Measurements from ENCODE around the gene SUSD2. TPM values are rescaled to one million over a fixed set of nuclear protein-coding genes. Genes with fewer than 3 reads are reported as not detected.

Gene SUSD2
- total RNA-seq, 1 experiment from 2014 or later = 0.26 TPM

DNA sequence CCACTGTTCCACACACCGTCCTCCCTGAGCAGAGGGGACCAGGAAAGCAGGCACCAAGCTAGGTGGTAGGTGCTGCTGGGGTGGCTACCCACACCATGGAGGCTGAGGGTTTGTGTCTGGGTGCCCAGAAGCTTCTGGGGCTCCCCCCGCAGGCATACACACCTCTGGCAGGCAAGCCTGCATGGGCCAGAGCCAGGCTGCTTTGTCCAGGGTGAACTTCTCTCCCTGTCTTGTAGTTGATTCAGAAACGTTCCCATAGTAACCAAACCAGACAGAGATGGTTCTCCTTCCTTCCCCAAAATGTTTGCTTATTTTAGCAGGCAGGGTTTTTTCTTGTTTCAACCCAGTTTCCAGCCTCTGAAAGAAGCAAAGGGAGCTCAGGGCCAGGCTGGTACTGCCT lies 40.9 kb upstream of the SUSD2 start:
- H3K9me3 ChIP-seq (ENCODE audit: low read length) = no peaks in the 10 kb centered on the region
- H3K79me2 ChIP-seq (ENCODE audit: low read length) = no peaks in the 10 kb centered on the region
- no peak overlapping the region for H2AFZ ChIP-seq (ENCODE audit: low read length)
- no peaks in the 10 kb centered on the region for H3K36me3 ChIP-seq (ENCODE audit: insufficient read depth, low read length)
- no peaks in the 10 kb centered on the region for H4K20me1 ChIP-seq (ENCODE audit: insufficient read depth, low read depth, low read length)
- no peaks in the 10 kb centered on the region for H3K27me3 ChIP-seq (ENCODE audit: low read length)
- H3K4me1 ChIP-seq (ENCODE audit: low read length) = peaks cover 34% of the 10 kb centered on the region
- DNase-seq = no peak
- H3K27ac ChIP-seq (ENCODE audit: low read length) = peak overlapping the region; percentile 19; the same call in 1 of the 2 replicates
- no peak overlapping the region; the same call in 1 of the 2 replicates for H3K9ac ChIP-seq (ENCODE audit: low read length)
- H3K9me2 ChIP-seq (replicated peaks; ENCODE audit: insufficient read depth, low read length) = no peaks in the 10 kb centered on the region
- H3K4me2 ChIP-seq (ENCODE audit: low read depth, low read length, poor library complexity, severe bottlenecking) = no peak overlapping the region
- H3K4me3 ChIP-seq (ENCODE audit: low read length) = no peak overlapping the region

- Histone ChIP-seq H3K27ac (ENCODE audit: low read length) (no peak overlapping the region), H2AFZ (ENCODE audit: low read length) (no peak overlapping the region), H3K9ac (ENCODE audit: low read length) (no peak overlapping the region), H3K4me3 (ENCODE audit: low read length) (no peak overlapping the region), H3K9me3 (ENCODE audit: low read length) (no peaks in the 10 kb centered on the region), H3K9me2 (replicated peaks; ENCODE audit: insufficient read depth, low read length) (no peaks in the 10 kb centered on the region), H3K4me1 (ENCODE audit: low read length) (peaks cover 46% of the 10 kb centered on the region), H3K79me2 (ENCODE audit: low read length) (no peaks in the 10 kb centered on the region), H4K20me1 (ENCODE audit: insufficient read depth, low read depth, low read length) (no peaks in the 10 kb centered on the region), H3K4me2 (ENCODE audit: low read depth, low read length, poor library complexity, severe bottlenecking) (no peak overlapping the region), H3K27me3 (ENCODE audit: low read length) (no peaks in the 10 kb centered on the region), H3K36me3 (ENCODE audit: insufficient read depth, low read length) (no peaks in the 10 kb centered on the region)
- no peak for DNase-seq
These were observed 39.7 kb upstream of the SUSD2 start for GRCh38 chr22:24141586-24141985.

- H3K36me3 ChIP-seq (ENCODE audit: insufficient read depth, low read length) = no peaks in the 10 kb centered on the region
- no peaks in the 10 kb centered on the region for H3K9me2 ChIP-seq (replicated peaks; ENCODE audit: insufficient read depth, low read length)
- H3K79me2 ChIP-seq (ENCODE audit: low read length) = no peaks in the 10 kb centered on the region
- no peaks in the 10 kb centered on the region for H4K20me1 ChIP-seq (ENCODE audit: insufficient read depth, low read depth, low read length)
- H2AFZ ChIP-seq (ENCODE audit: low read length) = no peak overlapping the region
- no peak overlapping the region for H3K4me3 ChIP-seq (ENCODE audit: low read length)
- peaks cover 48% of the 10 kb centered on the region for H3K4me1 ChIP-seq (ENCODE audit: low read length)
- H3K9ac ChIP-seq (ENCODE audit: low read length) = no peak overlapping the region
- H3K27me3 ChIP-seq (ENCODE audit: low read length) = no peaks in the 10 kb centered on the region
- no peaks in the 10 kb centered on the region for H3K9me3 ChIP-seq (ENCODE audit: low read length)
- DNase-seq = no peak
- H3K27ac ChIP-seq (ENCODE audit: low read length) = no peak overlapping the region
- no peak overlapping the region for H3K4me2 ChIP-seq (ENCODE audit: low read depth, low read length, poor library complexity, severe bottlenecking)
These were observed 39.0 kb upstream of the SUSD2 start for GRCh38 chr22:24142241-24142640.

DNA sequence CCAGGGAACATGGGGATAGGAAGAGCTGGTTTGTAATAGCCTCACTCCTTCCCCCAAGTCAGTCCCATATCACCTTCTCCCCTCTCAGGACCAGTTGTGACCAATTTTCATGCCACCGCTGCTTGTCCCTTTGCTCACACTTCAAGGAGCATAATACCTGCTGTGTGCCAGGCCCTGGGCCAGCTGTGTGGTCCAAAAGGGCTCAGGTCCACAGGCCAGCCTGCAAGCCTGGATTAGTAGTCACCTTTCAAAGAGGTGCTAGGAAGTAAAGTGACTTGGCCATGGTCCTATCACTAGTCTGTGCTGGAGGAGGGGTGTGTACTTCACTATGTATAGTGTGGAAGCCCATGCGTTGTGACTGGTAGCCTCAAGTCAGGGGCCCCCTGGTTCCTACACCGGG lies 38.5 kb upstream of the SUSD2 start:
- no peaks in the 10 kb centered on the region for H3K36me3 ChIP-seq (ENCODE audit: insufficient read depth, low read length)
- H3K4me1 ChIP-seq (ENCODE audit: low read length) = peaks cover 48% of the 10 kb centered on the region
- no peaks in the 10 kb centered on the region for H3K27me3 ChIP-seq (ENCODE audit: low read length)
- H3K9me3 ChIP-seq (ENCODE audit: low read length) = no peaks in the 10 kb centered on the region
- H4K20me1 ChIP-seq (ENCODE audit: insufficient read depth, low read depth, low read length) = no peaks in the 10 kb centered on the region
- H3K4me3 ChIP-seq (ENCODE audit: low read length) = no peak overlapping the region
- no peaks in the 10 kb centered on the region for H3K79me2 ChIP-seq (ENCODE audit: low read length)
- DNase-seq = no peak
- H2AFZ ChIP-seq (ENCODE audit: low read length) = no peak overlapping the region
- H3K9me2 ChIP-seq (replicated peaks; ENCODE audit: insufficient read depth, low read length) = no peaks in the 10 kb centered on the region
- H3K4me2 ChIP-seq (ENCODE audit: low read depth, low read length, poor library complexity, severe bottlenecking) = no peak overlapping the region
- no peak overlapping the region for H3K9ac ChIP-seq (ENCODE audit: low read length)
- 0 out of 2 replicates have a peak overlapping the region, but pooled peaks have one; percentile 79 for H3K27ac ChIP-seq (ENCODE audit: low read length)

GRCh38 chr22:24144056-24144777 lies 37.1 kb upstream of the SUSD2 start:
- H3K79me2 ChIP-seq (ENCODE audit: low read length) = no peaks in the 10 kb centered on the region
- H3K4me1 ChIP-seq (ENCODE audit: low read length) = peaks cover 48% of the 10 kb centered on the region
- H3K4me2 ChIP-seq (ENCODE audit: low read depth, low read length, poor library complexity, severe bottlenecking) = peak overlapping the region; percentile 47
- no peak overlapping the region; the same call in 1 of the 2 replicates for H3K4me3 ChIP-seq (ENCODE audit: low read length)
- no peaks in the 10 kb centered on the region for H3K9me3 ChIP-seq (ENCODE audit: low read length)
- H3K27ac ChIP-seq (ENCODE audit: low read length) = peak overlapping the region; percentile 79
- no peaks in the 10 kb centered on the region for H3K36me3 ChIP-seq (ENCODE audit: insufficient read depth, low read length)
- no peaks in the 10 kb centered on the region for H3K27me3 ChIP-seq (ENCODE audit: low read length)
- no peaks in the 10 kb centered on the region for H3K9me2 ChIP-seq (replicated peaks; ENCODE audit: insufficient read depth, low read length)
- H2AFZ ChIP-seq (ENCODE audit: low read length) = no peak overlapping the region
- DNase-seq = no peak
- peak overlapping the region; percentile 49 for H3K9ac ChIP-seq (ENCODE audit: low read length)
- H4K20me1 ChIP-seq (ENCODE audit: insufficient read depth, low read depth, low read length) = no peaks in the 10 kb centered on the region

DNA sequence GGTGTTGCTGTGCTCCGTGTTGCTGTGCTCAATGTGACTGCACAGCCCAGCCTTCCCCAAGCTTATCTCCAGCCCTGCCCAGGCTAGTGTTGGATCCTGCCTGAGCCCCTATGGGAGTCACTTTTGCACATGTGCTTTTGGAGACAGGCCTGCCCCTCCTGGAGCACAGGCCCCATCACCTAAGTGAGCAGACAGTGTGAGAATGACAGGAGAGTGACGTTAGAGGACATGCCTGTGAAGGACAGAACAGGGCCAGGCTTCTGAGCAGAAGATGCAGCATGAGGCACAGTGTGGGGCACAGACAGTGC lies 36.6 kb upstream of the SUSD2 start:
- Histone ChIP-seq H3K79me2 (ENCODE audit: low read length) (no peaks in the 10 kb centered on the region), H3K9me3 (ENCODE audit: low read length) (no peaks in the 10 kb centered on the region), H3K9me2 (replicated peaks; ENCODE audit: insufficient read depth, low read length) (no peaks in the 10 kb centered on the region), H2AFZ (ENCODE audit: low read length) (no peak overlapping the region), H3K4me3 (ENCODE audit: low read length) (no peak overlapping the region), H4K20me1 (ENCODE audit: insufficient read depth, low read depth, low read length) (no peaks in the 10 kb centered on the region), H3K27ac (ENCODE audit: low read length) (peak overlapping the region; percentile 79), H3K27me3 (ENCODE audit: low read length) (no peaks in the 10 kb centered on the region), H3K4me2 (ENCODE audit: low read depth, low read length, poor library complexity, severe bottlenecking) (peak overlapping the region; percentile 47), H3K9ac (ENCODE audit: low read length) (peak overlapping the region; percentile 49), H3K4me1 (ENCODE audit: low read length) (peaks cover 48% of the 10 kb centered on the region), H3K36me3 (ENCODE audit: insufficient read depth, low read length) (no peaks in the 10 kb centered on the region)
- no peak for DNase-seq

GRCh38 chr22:24145446-24146193 lies 35.7 kb upstream of the SUSD2 start:
- Histone ChIP-seq H2AFZ (ENCODE audit: low read length) (no peak overlapping the region), H3K79me2 (ENCODE audit: low read length) (no peaks in the 10 kb centered on the region), H3K9ac (ENCODE audit: low read length) (peak overlapping the region; percentile 40), H4K20me1 (ENCODE audit: insufficient read depth, low read depth, low read length) (no peaks in the 10 kb centered on the region), H3K27ac (ENCODE audit: low read length) (peak overlapping the region; percentile 79), H3K27me3 (ENCODE audit: low read length) (no peaks in the 10 kb centered on the region), H3K4me3 (ENCODE audit: low read length) (no peak overlapping the region), H3K9me3 (ENCODE audit: low read length) (no peaks in the 10 kb centered on the region), H3K4me2 (ENCODE audit: low read depth, low read length, poor library complexity, severe bottlenecking) (peak overlapping the region; percentile 37), H3K4me1 (ENCODE audit: low read length) (peaks cover 39% of the 10 kb centered on the region), H3K36me3 (ENCODE audit: insufficient read depth, low read length) (no peaks in the 10 kb centered on the region), H3K9me2 (replicated peaks; ENCODE audit: insufficient read depth, low read length) (no peaks in the 10 kb centered on the region)
- no peak for DNase-seq

DNA sequence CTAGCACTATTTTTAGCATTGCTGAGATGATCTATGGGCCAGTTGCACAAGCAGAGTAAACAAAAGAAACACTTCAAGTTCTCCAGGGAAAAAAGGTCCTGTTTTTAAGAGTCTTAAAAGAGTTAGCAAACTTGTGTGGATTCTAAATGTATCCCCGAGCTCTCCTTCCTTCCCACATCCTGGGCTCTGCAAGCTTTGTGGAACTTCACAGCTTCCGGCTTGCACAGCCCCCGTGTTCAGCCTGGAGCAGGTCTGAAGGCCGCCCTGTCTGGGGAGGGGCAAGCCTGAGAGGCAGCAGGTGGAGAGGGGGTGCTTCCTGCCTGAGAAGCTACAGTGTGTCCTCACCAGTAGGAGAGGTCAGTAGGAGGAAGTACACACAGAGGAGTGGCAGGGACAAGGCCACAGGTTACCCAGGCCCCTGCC lies 35.1 kb upstream of the SUSD2 start:
- H3K27ac ChIP-seq (ENCODE audit: low read length) = peak overlapping the region; percentile 76
- peaks cover 38% of the 10 kb centered on the region for H3K4me1 ChIP-seq (ENCODE audit: low read length)
- H2AFZ ChIP-seq (ENCODE audit: low read length) = no peak overlapping the region
- H3K4me3 ChIP-seq (ENCODE audit: low read length) = no peak overlapping the region
- DNase-seq = peak; percentile 59
- no peaks in the 10 kb centered on the region for H3K9me3 ChIP-seq (ENCODE audit: low read length)
- peak overlapping the region; percentile 37 for H3K4me2 ChIP-seq (ENCODE audit: low read depth, low read length, poor library complexity, severe bottlenecking)
- no peaks in the 10 kb centered on the region for H3K27me3 ChIP-seq (ENCODE audit: low read length)
- H3K9me2 ChIP-seq (replicated peaks; ENCODE audit: insufficient read depth, low read length) = no peaks in the 10 kb centered on the region
- no peaks in the 10 kb centered on the region for H3K36me3 ChIP-seq (ENCODE audit: insufficient read depth, low read length)
- H3K9ac ChIP-seq (ENCODE audit: low read length) = peak overlapping the region; percentile 40
- H3K79me2 ChIP-seq (ENCODE audit: low read length) = no peaks in the 10 kb centered on the region
- no peaks in the 10 kb centered on the region for H4K20me1 ChIP-seq (ENCODE audit: insufficient read depth, low read depth, low read length)

Measured in Karpas-422 (cell line).